Testis (tissue), 3 donors: Measurements from ENCODE around the gene TECPR2. TPM values are rescaled to one million over a fixed set of nuclear protein-coding genes. Genes with fewer than 3 reads are reported as not detected.

Experiments used
- DNase-seq: peaks from one replicate; pipeline ENCODE4 v3.0.0-alpha.2; 2019
- H3K27ac ChIP-seq, 2 donors: fragments of 200-600 bp; sonication (generic); one replicate each; pipeline ENCODE4 v1.5.1; 2019
- H3K27me3 ChIP-seq: fragments of 200-600 bp; sonication (generic); one replicate; pipeline ENCODE4 v1.5.1; 2019
- H3K36me3 ChIP-seq: fragments of 200-600 bp; sonication (generic); one replicate; pipeline ENCODE4 v1.5.1; 2017; ENCODE audit warnings: low read depth; ENCODE audit errors: missing control alignments
- H3K4me1 ChIP-seq: fragments of 200-600 bp; sonication (generic); one replicate; pipeline ENCODE4 v1.5.1; 2019
- H3K4me3 ChIP-seq, 2 donors: fragments of 200-600 bp; sonication (generic); one replicate each; pipeline ENCODE4 v1.5.1; 2017 to 2019
- H3K9me3 ChIP-seq: fragments of 200-600 bp; sonication (generic); one replicate; pipeline ENCODE4 v1.5.1; 2017
- CTCF ChIP-seq, 3 experiments: fragments of 450-650 bp in 2 of 3; fragments of 200-600 bp in 1 of 3; sonication (generic) in 1 of 3; IDR thresholded peaks; one replicate each; pipeline ENCODE4 v1.5.1; 2016 to 2019; ENCODE audit warnings: antibody characterized with exemption in 3 of 3, mild to moderate bottlenecking in 2 of 3, moderate library complexity in 1 of 3
- POLR2A ChIP-seq: fragments of 450-650 bp; IDR thresholded peaks from one replicate; pipeline ENCODE4 v1.6.1; 2017; ENCODE audit warnings: antibody characterized with exemption, mild to moderate bottlenecking, moderate library complexity
- WGBS, 2 donors: methylation state at CpG; one replicate each; pipeline ENCODE4 v1.1.5; 2018; 5-methylcytosine and 5-hydroxymethylcytosine counted together
- intact Hi-C: fragments of 100-400 bp; cut with DNase I; formaldehyde crosslinking; loops from one replicate; pipeline ENCODE4 v1.15.1; 2023; ENCODE audit warnings: low total_unique reads
- polyA plus RNA-seq: library from polyadenylated mRNA; stranded (reverse); fragments of 350-450 nt; fragmentation: Illumina TruSeq; extraction: RNeasy Lipid Tissue Mini Kit (QIAGEN cat#74804); gene quantifications from one replicate; pipeline ENCODE4 v1.2.3, GENCODE V29; 2014; ENCODE audit warnings: low read depth, low replicate concordance; ENCODE audit not compliant: insufficient read depth
- total RNA-seq, 2 donors: library from RNA; depleted of rRNA; stranded (reverse); fragments of >200 nt; gene quantifications; one replicate each; pipeline ENCODE4 v1.2.3, GENCODE V29; 2016

Gene TECPR2
- total and polyA plus RNA-seq, 3 donors from 2014 or later, result 43.4 to 65.9 (median 43.6) TPM

GRCh38 chr14:102394717-102395375 lies 32.1 kb downstream of the TECPR2 start:
- TF ChIP-seq CTCF (IDR thresholded peaks at IDR 0.05) (no peak), POLR2A (no peak)
- 78 to 79% methylated on average over 9 of the region's 9 CpGs for WGBS, 2 donors
- intact Hi-C loops, result no loop called here

GRCh38 chr14:102396521-102396920 lies 33.8 kb downstream of the TECPR2 start:
- Histone ChIP-seq H3K27me3 (no peaks in the 10 kb centered on the region), H3K9me3 (no peaks in the 10 kb centered on the region), H3K27ac (no peak overlapping the region), H3K36me3 (no peaks in the 10 kb centered on the region), H3K4me1 (no peaks in the 10 kb centered on the region), H3K4me3 (no peak overlapping the region)
- intact Hi-C loops, result no loop called here
- no peak for TF ChIP-seq POLR2A
- no peak for TF ChIP-seq CTCF (IDR thresholded peaks at IDR 0.05)
- no peak for DNase-seq
- WGBS, 2 donors, result 74 to 93% methylated on average over 7 of the region's 7 CpGs

More at GRCh38 chr14:102394717-102395375, 32.1 kb downstream of the TECPR2 start:
- Histone ChIP-seq H3K36me3 (no peaks in the 10 kb centered on the region), H3K27ac (no peak overlapping the region), H3K9me3 (no peaks in the 10 kb centered on the region), H3K4me1 (peaks cover 5% of the 10 kb centered on the region), H3K4me3 (no peak overlapping the region), H3K27me3 (no peaks in the 10 kb centered on the region)
- no peak for DNase-seq

GRCh38 chr14:102403028-102403427 lies 40.3 kb downstream of the TECPR2 start:
- Histone ChIP-seq H3K27me3 (no peaks in the 10 kb centered on the region), H3K27ac (no peak overlapping the region), H3K4me1 (no peaks in the 10 kb centered on the region), H3K4me3 (no peak overlapping the region), H3K36me3 (no peaks in the 10 kb centered on the region), H3K9me3 (no peaks in the 10 kb centered on the region)
- no peak for DNase-seq
- intact Hi-C loops, result no loop called here
- TF ChIP-seq CTCF (IDR thresholded peaks at IDR 0.05) (no peak), POLR2A (no peak)

- WGBS, 2 donors, result 91 to 93% methylated on average over 7 of the region's 7 CpGs
- no peak for DNase-seq
- TF ChIP-seq POLR2A, result no peak
- TF ChIP-seq CTCF (IDR thresholded peaks at IDR 0.05), result no peak
- Histone ChIP-seq H3K4me3 (no peak overlapping the region), H3K9me3 (no peaks in the 10 kb centered on the region), H3K36me3 (no peaks in the 10 kb centered on the region), H3K27me3 (no peaks in the 10 kb centered on the region), H3K4me1 (no peaks in the 10 kb centered on the region), H3K27ac (no peak overlapping the region)
- intact Hi-C loops, result no loop called here
These were observed 44.5 kb downstream of the TECPR2 start for GRCh38 chr14:102407258-102407657.

GRCh38 chr14:102408724-102409123 lies 46.0 kb downstream of the TECPR2 start:
- TF ChIP-seq POLR2A (no peak), CTCF (IDR thresholded peaks at IDR 0.05) (no peak)
- peak overlapping the region in 1 of 2 donors; percentile 21 for H3K27ac ChIP-seq
- intact Hi-C loops, result no loop called here
- H3K4me3 ChIP-seq, result no peak overlapping the region
- H3K9me3 ChIP-seq, result no peaks in the 10 kb centered on the region
- H3K36me3 ChIP-seq, result no peaks in the 10 kb centered on the region
- H3K4me1 ChIP-seq, result no peaks in the 10 kb centered on the region
- no peaks in the 10 kb centered on the region for H3K27me3 ChIP-seq
- DNase-seq, result no peak
